ENCODE results near the gene PRKG1.
"Not testable (repeated sequence)": the region's sequence is repeated elsewhere in the genome, so short reads cannot be mapped to it uniquely, and the experiment has no call there.

PRKG1 gene

GRCh38 chr10:51178634-51179033 is 104.3 kb downstream of the PRKG1 start:
- DNase-seq, result no peak

GRCh38 chr10:51180141-51180540 is 105.9 kb downstream of the PRKG1 start:
- DNase-seq, result no peak

- DNase-seq, result no peak
Measured at GRCh38 chr10:51183783-51184182, 109.5 kb downstream of the PRKG1 start.

GRCh38 chr10:51186361-51186760 is 112.1 kb downstream of the PRKG1 start:
- no peak for DNase-seq

DNA sequence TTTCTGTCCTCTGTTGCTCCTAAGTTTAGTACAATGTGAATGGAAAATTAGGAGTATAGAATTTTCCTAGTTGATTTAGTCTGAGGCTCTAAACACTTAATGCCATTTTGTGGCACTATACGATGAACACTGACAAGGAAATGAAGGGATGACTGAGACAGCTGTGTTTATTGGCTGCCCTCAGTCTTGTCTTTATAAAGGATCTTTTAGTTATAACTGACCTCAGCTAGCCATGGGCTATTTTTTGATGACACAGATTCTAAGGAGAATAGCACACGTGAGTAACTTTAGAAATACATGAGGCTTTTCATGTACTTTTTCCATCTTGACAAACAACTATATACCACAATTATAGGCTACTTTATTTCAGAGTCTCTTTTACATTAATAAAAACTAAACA is 113.7 kb downstream of the PRKG1 start:
- DNase-seq, result no peak

- no peak for DNase-seq
Measured at GRCh38 chr10:51188866-51189265, 114.6 kb downstream of the PRKG1 start.

GRCh38 chr10:51196508-51197175 is 122.4 kb downstream of the PRKG1 start:
- DNase-seq, result no peak

- no peak for DNase-seq
Measured at GRCh38 chr10:51198170-51198569, 123.9 kb downstream of the PRKG1 start.

DNA sequence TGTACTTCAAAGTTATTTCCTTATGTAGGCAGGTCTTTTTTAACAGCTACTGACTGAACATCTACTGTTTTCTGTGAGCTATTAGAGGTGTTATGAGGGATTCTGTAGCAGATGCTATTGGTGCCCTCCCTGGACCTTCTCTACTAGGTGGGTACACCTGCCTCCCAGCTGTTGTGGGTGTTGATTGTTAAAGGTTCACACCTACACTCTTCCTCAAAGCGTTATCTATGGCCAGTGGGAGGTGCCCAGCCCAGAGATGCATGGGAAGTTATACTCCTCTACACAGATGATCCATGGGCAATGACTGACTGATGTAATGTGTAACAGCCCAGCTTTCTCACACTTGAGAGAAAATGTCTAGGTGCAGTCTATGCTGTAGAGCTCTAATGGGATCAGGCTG is 127.7 kb downstream of the PRKG1 start:
- no peak for DNase-seq

GRCh38 chr10:51203359-51203758 is 129.1 kb downstream of the PRKG1 start:
- no peak for DNase-seq

GRCh38 chr10:51204066-51204465 is 129.8 kb downstream of the PRKG1 start:
- no peak for DNase-seq

GRCh38 chr10:51204701-51205100 is 130.4 kb downstream of the PRKG1 start:
- no peak for DNase-seq

DNA sequence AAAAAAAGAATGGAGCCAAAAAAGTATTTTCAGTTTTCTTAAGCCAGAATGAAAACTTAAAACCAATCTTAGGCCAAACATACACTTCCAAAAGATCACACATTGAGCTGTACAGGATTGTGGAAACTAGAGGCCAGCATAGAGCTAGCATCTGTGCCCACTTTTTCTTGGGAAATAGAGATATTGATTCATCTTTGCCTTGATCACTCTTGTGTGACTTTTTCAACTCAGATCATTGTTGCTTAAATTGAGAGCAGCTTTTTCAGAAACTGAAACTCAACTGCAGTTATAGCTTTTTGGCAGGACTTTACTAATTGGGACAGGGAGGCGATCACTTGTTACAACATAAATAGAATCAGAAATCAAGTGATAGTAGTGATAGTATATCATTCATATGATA is 132.2 kb downstream of the PRKG1 start:
- no peak for DNase-seq

- not testable (repeated sequence) for DNase-seq
Measured at GRCh38 chr10:51212937-51213336, 138.7 kb downstream of the PRKG1 start.

GRCh38 chr10:51214207-51215196 is 140.2 kb downstream of the PRKG1 start:
- DNase-seq, result no peak

DNA sequence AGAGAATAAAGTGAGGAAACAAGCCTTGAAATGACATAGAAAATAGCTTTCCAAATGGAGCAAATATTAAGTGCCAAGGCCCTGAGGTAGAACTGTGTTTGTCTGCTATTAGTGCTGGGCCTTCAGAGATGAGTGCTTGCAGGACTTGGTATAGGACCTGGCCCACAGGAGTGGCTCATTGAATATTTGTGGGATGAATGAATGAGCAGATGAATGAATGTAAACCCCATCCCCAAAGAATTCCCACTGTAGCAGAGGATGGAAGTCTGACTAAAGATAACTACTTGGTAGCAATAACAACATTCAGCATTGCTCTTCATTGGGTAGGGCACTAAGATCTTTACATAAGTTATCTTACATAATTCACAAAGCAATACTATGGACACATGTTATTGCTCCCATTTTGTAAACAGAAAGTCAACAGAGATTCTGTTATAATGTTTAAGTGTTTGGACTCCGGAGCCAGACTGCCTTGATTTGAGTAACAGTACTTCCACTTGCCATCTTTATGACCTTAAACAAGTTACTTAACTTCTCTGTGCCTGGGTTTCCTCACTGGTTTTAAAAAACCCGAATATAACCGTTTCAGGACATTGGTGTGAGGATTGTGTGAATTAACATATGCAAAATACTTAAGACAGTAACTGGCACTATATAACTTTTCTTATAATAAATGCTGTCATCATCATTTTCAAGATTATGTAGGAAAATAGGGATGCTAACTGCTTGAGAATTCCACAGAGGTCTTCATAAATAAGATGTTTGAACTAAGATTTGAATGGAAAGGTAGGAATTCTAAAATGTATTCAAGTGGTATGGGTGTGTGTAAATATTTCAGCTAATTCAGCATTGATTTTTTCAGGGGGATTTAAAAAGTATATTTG is 141.9 kb downstream of the PRKG1 start:
- no peak for DNase-seq

DNA sequence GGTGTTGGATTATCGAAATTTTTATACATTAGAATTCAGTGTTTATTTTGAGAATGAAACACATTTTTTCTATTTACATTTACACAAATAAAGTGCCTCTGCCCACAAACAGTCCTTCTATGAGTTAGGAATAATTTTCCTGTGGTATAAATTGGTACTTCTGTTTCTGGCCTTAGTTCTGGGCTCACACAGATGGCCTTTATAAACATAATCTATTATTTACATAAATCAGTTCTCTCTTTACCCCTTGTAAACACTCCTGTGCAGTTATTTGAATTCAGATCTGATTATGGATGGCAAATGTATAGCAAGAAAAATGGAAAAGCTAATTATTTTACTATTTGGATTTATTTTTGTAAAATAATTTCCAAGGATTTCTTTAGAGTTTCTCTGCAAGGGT is 143.2 kb downstream of the PRKG1 start:
- DNase-seq, result no peak

DNA sequence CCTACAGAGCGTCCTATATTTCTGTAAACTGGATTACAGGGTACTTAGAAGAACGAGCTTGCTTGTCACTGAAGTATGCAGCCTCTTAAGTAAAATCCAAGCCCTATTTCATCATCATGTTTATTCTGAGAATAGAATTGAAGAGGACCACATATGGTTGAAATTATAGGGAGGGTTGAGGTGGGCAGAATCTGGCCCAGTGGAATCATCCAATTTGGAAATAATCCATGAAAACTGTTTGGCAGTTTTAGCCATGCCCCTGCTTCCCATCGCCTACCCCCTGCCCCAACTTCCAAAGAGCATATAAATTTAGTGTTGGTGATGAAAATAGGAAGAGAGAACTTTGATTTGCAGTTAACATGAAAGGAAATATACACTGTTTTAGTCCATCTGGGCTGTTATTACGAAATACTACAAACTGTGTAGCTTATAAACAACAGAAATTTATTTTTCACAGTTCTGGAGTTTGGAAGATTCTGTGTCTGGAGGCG is 150.4 kb downstream of the PRKG1 start:
- DNase-seq, result no peak

DNA sequence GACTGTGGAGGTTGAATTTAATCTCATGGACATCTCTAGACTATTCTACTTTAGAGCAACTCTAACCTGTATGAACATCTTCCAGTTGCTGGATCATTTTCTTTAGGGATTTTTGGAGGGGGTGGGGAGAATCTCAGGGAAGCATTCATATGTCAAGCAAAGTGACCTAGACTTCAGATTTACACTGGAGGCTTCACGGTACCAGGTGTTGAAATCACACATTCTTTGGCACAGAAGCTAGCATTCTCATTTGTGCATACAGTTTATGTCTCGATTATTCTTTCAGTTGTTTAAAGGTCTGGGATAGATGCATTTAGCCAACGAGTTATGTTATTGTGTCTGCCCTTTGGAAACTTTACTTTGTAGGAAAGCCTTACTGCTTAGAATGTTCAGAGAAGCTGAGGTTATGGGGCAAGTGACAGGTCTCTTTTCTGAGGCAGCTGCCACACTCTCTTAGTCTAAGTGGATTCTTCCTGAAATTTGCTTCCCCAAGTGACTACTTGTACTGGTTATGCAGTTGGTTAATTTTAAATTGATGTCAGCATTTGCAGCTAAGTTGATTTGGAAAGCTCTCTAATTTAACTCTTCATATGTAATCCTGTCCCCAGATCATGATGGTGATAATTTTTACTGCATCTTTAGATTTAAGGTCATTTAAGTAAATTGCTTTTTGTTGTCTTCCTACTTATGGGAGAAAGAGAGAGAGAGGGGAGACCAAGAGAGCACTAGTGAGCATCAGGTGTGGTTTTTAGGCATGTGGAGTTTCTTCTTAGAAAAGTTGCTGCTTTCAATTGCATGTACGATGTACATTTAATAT is 153.8 kb downstream of the PRKG1 start:
- DNase-seq, result no peak

DNA sequence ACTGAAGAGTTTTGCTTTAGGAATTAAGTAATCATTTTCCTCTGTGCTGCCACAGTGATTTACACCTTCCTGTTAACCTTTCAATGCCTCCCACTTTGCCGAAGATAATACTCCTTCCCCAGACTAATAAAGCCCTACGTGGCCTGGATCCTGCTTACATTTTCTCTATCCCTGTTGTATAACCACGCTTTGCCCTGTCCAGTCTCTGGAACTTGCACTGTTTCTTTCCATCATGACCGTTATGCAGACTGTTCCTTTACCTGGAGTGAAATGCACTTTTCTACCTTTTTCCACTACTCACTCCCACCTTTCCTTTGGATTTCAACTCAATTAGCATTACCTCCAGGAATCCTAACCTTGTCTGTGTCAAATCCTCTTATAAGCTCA is 154.4 kb downstream of the PRKG1 start:
- DNase-seq, result no peak

GRCh38 chr10:51230887-51231585 is 156.7 kb downstream of the PRKG1 start:
- DNase-seq, result no peak
